ENCODE measurements around the gene ARMC10.
"Not testable (repeated sequence)": the region's sequence is repeated elsewhere in the genome, so short reads cannot be mapped to it uniquely, and the experiment has no call there.

The ARMC10 gene

DNA sequence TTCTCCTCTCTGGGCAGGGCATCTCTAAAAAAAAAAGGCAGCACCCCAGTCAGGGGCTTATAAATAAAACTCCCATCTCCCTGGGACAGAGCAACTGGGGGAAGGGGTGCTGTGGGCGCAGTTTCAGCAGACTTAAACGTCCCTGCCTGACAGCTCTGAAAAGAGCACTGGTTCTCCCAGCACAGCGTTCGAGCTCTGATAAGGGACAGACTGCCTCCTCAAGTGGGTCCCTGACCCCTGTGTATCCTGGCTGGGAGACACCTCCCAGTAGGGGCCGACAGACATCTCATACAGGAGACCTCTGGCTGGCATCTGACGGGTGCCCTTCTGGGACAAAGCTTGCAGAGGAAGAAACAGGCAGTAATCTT is 31.7 kb downstream of the ARMC10 start:
- H3K4me3 ChIP-seq (ENCODE audit: low read length); H3K9me3 ChIP-seq (ENCODE audit: insufficient read depth, low read depth, low read length); H3K4me1 ChIP-seq (ENCODE audit: insufficient read depth, low read length); H3K27ac ChIP-seq (ENCODE audit: low read length); H3K27me3 ChIP-seq (ENCODE audit: insufficient read depth, low read length); H3K9ac ChIP-seq (ENCODE audit: low read depth, low read length): not testable (repeated sequence)
- H3K36me3 ChIP-seq (ENCODE audit: insufficient read depth, low read depth, low read length) = peaks cover 20% of the 10 kb centered on the region

DNA sequence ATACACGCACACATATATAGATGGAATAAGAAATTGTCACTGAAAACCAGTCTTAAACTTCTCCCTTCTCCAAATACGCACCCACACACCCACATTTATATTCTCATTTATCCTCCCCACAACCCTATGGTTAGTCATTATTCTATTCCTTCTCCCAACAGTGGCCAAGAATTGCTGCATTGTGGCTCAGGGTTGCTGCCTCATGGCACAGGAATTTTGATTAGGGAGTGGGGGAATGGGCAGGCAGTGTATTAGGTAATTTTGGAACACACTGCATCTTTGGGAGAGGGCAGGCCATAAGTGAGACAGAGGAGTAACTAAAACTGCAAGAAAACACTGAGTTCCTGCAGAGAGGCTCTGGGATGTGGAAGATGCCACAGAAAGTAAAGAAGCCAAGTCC is 38.2 kb downstream of the ARMC10 start:
- Histone ChIP-seq H3K27ac (ENCODE audit: low read length) (no peak overlapping the region), H3K36me3 (ENCODE audit: insufficient read depth, low read depth, low read length) (peaks cover 9% of the 10 kb centered on the region; the same call in 1 of the 2 replicates), H3K27me3 (ENCODE audit: insufficient read depth, low read length) (no peaks in the 10 kb centered on the region), H3K4me3 (ENCODE audit: low read length) (no peak overlapping the region), H3K4me1 (ENCODE audit: insufficient read depth, low read length) (no peaks in the 10 kb centered on the region), H3K9ac (ENCODE audit: low read depth, low read length) (no peak overlapping the region), H3K9me3 (ENCODE audit: insufficient read depth, low read depth, low read length) (no peaks in the 10 kb centered on the region)

DNA sequence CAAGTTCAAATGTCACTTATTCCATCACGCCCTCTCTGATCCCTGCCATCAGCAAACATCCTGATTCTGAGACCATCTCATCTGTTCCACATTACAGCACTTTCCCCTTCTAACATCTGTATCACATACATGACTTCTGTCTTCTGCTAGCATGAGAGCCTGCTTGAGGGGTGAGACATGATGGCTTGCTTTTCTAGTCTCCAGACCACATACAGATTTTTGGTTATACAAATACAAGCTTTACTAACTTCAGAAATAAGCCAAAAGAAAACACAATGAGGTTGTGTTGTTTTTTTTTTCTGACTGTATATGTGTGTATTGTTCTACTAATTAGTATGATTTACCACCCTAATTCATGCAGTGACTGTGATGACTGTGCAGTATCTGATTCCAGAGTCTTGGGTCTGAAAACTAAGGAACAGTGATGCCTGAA is 39.7 kb downstream of the ARMC10 start:
- Histone ChIP-seq H3K9ac (ENCODE audit: low read depth, low read length) (no peak overlapping the region), H3K4me1 (ENCODE audit: insufficient read depth, low read length) (no peaks in the 10 kb centered on the region), H3K36me3 (ENCODE audit: insufficient read depth, low read depth, low read length) (peaks cover 11% of the 10 kb centered on the region), H3K27me3 (ENCODE audit: insufficient read depth, low read length) (no peaks in the 10 kb centered on the region), H3K27ac (ENCODE audit: low read length) (no peak overlapping the region), H3K4me3 (ENCODE audit: low read length) (no peak overlapping the region), H3K9me3 (ENCODE audit: insufficient read depth, low read depth, low read length) (no peaks in the 10 kb centered on the region)

DNA sequence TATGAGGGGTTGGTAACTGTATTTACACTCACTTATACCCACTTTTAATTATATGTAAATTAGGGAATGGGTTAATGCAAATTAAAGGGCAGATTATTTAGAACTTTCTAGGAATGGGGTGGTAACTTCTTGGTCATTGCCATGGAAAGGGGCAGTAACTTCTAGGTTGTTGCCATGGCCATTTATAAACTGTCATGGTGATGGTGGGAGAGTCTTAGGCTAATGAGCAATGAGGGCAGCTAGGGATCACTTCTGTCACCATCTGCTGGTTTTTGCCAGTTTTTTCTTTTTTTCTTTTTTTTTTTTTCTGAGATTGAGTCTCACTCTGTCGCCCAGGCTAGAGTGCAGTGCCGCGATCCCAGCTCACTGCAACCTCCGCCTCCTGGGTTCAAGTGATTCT is 40.8 kb downstream of the ARMC10 start:
- Histone ChIP-seq H3K27me3 (ENCODE audit: insufficient read depth, low read length) (no peaks in the 10 kb centered on the region), H3K27ac (ENCODE audit: low read length) (no peak overlapping the region), H3K4me3 (ENCODE audit: low read length) (no peak overlapping the region), H3K9ac (ENCODE audit: low read depth, low read length) (no peak overlapping the region), H3K36me3 (ENCODE audit: insufficient read depth, low read depth, low read length) (peaks cover 21% of the 10 kb centered on the region), H3K4me1 (ENCODE audit: insufficient read depth, low read length) (no peaks in the 10 kb centered on the region), H3K9me3 (ENCODE audit: insufficient read depth, low read depth, low read length) (no peaks in the 10 kb centered on the region)

DNA sequence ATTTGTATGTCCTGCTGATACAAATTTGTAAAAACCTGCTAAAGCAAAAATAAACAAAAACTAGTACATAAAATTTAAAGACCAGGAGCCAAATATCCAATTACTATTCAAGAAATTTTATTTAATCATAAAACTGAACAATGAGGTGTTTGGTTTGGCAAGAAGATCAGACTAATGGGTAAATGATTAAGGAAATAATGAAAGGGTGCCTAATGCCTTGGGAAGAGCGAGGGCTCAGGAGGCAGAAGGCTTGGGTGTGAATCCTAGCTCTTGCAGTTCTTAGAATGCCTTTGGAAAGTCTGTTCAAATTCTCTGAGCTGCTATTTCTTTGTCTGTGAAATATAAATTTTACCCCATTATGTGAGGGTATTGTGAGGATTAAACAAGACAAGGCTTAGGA is 41.6 kb downstream of the ARMC10 start:
- H3K36me3 ChIP-seq (ENCODE audit: insufficient read depth, low read depth, low read length) = peaks cover 28% of the 10 kb centered on the region
- no peak overlapping the region for H3K9ac ChIP-seq (ENCODE audit: low read depth, low read length)
- no peak overlapping the region for H3K27ac ChIP-seq (ENCODE audit: low read length)

DNA sequence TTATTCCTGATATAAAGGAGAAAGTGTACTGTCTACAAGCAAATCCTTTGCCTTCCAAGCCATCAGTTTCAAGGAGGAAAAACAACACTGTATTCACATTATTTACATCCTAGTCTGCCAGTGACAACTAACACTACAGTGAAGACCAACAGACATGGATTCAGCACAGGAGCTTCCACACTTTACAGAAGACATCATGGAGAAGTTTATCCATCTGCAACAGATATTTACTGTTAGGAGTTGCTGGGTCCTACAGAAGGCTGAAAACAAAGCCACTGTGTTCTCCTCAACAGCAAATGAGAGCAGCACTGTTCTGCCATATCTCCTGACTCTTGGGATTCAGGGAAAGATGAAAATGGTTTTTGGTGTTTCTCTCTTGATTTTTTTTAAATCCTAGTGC is 42.1 kb downstream of the ARMC10 start:
- no peak overlapping the region for H3K9ac ChIP-seq (ENCODE audit: low read depth, low read length)
- no peak overlapping the region for H3K27ac ChIP-seq (ENCODE audit: low read length)
- no peaks in the 10 kb centered on the region for H3K4me1 ChIP-seq (ENCODE audit: insufficient read depth, low read length)
- H3K27me3 ChIP-seq (ENCODE audit: insufficient read depth, low read length) = no peaks in the 10 kb centered on the region
- peaks cover 33% of the 10 kb centered on the region for H3K36me3 ChIP-seq (ENCODE audit: insufficient read depth, low read depth, low read length)
- H3K9me3 ChIP-seq (ENCODE audit: insufficient read depth, low read depth, low read length) = no peaks in the 10 kb centered on the region
- H3K4me3 ChIP-seq (ENCODE audit: low read length) = no peak overlapping the region

More for the DNA sequence above, 41.6 kb downstream of the ARMC10 start:
- no peaks in the 10 kb centered on the region for H3K4me1 ChIP-seq (ENCODE audit: insufficient read depth, low read length)
- H3K9me3 ChIP-seq (ENCODE audit: insufficient read depth, low read depth, low read length) = no peaks in the 10 kb centered on the region
- H3K4me3 ChIP-seq (ENCODE audit: low read length) = no peak overlapping the region
- no peaks in the 10 kb centered on the region for H3K27me3 ChIP-seq (ENCODE audit: insufficient read depth, low read length)

DNA sequence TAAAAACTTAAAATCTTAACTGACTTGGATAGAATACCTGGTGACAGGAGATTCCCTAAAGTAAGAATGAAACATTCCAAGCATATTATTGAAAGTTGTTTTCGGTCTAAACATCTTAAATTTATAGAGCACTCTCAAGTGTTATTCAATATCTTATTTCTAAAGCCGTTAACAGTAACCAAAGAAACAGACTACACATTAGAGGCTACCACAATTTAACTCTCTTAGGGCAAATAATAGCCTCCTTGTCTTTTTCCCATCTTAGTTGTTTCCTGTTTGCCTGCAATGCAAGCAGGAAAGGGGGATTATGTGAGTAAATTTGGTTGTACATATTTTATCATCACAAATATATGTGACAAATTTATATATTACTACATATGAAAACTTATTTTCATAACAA is 42.5 kb downstream of the ARMC10 start:
- Histone ChIP-seq H3K4me3 (ENCODE audit: low read length) (no peak overlapping the region), H3K4me1 (ENCODE audit: insufficient read depth, low read length) (no peaks in the 10 kb centered on the region), H3K36me3 (ENCODE audit: insufficient read depth, low read depth, low read length) (peaks cover 37% of the 10 kb centered on the region), H3K9me3 (ENCODE audit: insufficient read depth, low read depth, low read length) (no peaks in the 10 kb centered on the region), H3K27me3 (ENCODE audit: insufficient read depth, low read length) (no peaks in the 10 kb centered on the region), H3K9ac (ENCODE audit: low read depth, low read length) (no peak overlapping the region), H3K27ac (ENCODE audit: low read length) (no peak overlapping the region)

DNA sequence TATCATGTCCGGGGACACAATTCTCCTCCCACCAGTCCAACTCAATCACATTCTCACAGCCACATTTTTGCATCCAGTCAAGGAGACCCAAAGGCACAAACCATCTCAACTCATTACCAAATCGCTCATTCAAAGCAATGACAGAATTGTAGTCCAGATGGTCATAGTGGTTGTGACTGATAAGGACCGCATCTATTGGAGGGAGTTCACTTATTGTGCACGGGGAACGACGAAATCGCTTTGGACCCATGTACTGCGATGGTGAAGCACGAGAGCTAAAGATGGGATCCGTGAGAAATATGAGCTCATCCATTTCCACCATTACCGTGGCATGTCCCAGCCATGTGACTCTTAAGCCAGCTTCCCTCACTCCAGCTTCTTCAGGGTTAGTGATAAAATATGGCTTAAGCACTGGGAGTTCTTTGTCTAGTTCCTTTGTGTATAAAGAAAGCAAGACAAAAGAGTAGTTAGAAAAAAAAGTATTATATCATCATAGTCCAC is 44.9 kb downstream of the ARMC10 start:
- Histone ChIP-seq H3K27ac (ENCODE audit: low read length) (no peak overlapping the region), H3K36me3 (ENCODE audit: insufficient read depth, low read depth, low read length) (peaks cover 34% of the 10 kb centered on the region), H3K9ac (ENCODE audit: low read depth, low read length) (no peak overlapping the region), H3K4me3 (ENCODE audit: low read length) (no peak overlapping the region), H3K27me3 (ENCODE audit: insufficient read depth, low read length) (no peaks in the 10 kb centered on the region), H3K9me3 (ENCODE audit: insufficient read depth, low read depth, low read length) (no peaks in the 10 kb centered on the region), H3K4me1 (ENCODE audit: insufficient read depth, low read length) (no peaks in the 10 kb centered on the region)

DNA sequence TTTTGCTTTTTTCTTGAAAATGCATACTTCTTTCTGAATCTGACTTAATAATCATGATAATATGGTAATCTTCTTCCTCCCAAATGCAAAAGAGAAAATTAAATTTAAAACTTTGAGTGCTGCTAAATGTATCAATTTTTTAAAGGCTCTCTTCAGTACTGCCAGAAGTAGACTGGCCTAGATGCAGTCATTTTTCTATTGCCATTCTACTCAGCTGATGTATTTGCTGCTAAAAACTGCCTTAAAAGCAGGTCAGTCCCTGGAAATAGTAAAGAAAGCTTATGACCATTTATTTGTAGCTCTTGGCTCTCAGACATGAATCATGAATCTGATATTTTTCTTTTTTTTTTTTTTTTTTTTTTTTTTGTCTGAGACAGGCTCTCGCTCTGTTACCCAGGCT is 45.4 kb downstream of the ARMC10 start:
- Histone ChIP-seq H3K36me3 (ENCODE audit: insufficient read depth, low read depth, low read length) (peaks cover 39% of the 10 kb centered on the region), H3K9ac (ENCODE audit: low read depth, low read length) (no peak overlapping the region), H3K27ac (ENCODE audit: low read length) (no peak overlapping the region), H3K4me1 (ENCODE audit: insufficient read depth, low read length) (no peaks in the 10 kb centered on the region), H3K9me3 (ENCODE audit: insufficient read depth, low read depth, low read length) (no peaks in the 10 kb centered on the region), H3K4me3 (ENCODE audit: low read length) (no peak overlapping the region), H3K27me3 (ENCODE audit: insufficient read depth, low read length) (no peaks in the 10 kb centered on the region)

DNA sequence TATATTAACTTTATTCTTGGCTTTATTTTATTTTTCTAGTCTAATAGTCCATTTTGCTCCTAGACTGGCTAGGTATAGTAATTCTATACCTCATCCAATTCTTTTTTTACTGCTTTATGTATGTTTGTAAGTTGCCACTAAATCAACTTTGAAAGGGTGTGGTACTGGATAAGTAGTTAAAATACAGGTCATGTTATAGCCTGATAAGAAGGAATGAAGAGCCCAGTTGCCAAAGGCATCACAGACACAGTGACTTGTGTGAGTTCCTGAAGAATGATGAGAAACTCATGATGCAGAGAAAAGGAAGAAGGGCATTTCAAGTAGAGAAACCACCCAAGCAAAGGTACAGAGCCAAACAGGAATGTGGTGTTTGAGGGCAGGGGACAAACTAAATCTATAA is 46.7 kb downstream of the ARMC10 start:
- H3K36me3 ChIP-seq (ENCODE audit: insufficient read depth, low read depth, low read length) = peaks cover 46% of the 10 kb centered on the region

DNA sequence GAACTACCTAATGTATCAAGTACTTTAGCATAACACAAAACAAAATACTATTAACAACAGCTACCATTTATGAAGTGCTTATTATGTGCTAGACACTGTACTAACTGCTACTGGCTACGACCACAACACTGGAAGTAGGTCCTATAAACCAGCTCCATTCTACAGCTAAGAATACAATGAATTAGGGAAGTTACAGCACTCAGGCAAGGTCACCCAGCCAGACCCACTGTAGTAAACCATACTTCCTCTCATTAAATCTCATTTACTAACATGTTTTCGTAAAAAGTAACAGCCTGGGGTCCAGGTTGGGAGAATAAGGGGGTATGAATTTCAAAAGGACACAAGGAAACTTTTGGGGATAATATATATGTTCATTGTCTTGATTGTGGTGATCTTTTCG is 48.6 kb downstream of the ARMC10 start:
- no peak overlapping the region for H3K4me3 ChIP-seq (ENCODE audit: low read length)
- no peaks in the 10 kb centered on the region for H3K27me3 ChIP-seq (ENCODE audit: insufficient read depth, low read length)
- no peaks in the 10 kb centered on the region for H3K4me1 ChIP-seq (ENCODE audit: insufficient read depth, low read length)
- peaks cover 63% of the 10 kb centered on the region for H3K36me3 ChIP-seq (ENCODE audit: insufficient read depth, low read depth, low read length)
- no peaks in the 10 kb centered on the region for H3K9me3 ChIP-seq (ENCODE audit: insufficient read depth, low read depth, low read length)
- H3K27ac ChIP-seq (ENCODE audit: low read length) = no peak overlapping the region
- no peak overlapping the region for H3K9ac ChIP-seq (ENCODE audit: low read depth, low read length)

More for the DNA sequence above, 46.7 kb downstream of the ARMC10 start:
- H3K9ac ChIP-seq (ENCODE audit: low read depth, low read length) = no peak overlapping the region
- no peak overlapping the region for H3K4me3 ChIP-seq (ENCODE audit: low read length)
- no peak overlapping the region for H3K27ac ChIP-seq (ENCODE audit: low read length)
- no peaks in the 10 kb centered on the region for H3K4me1 ChIP-seq (ENCODE audit: insufficient read depth, low read length)
- H3K27me3 ChIP-seq (ENCODE audit: insufficient read depth, low read length) = no peaks in the 10 kb centered on the region
- no peaks in the 10 kb centered on the region for H3K9me3 ChIP-seq (ENCODE audit: insufficient read depth, low read depth, low read length)

DNA sequence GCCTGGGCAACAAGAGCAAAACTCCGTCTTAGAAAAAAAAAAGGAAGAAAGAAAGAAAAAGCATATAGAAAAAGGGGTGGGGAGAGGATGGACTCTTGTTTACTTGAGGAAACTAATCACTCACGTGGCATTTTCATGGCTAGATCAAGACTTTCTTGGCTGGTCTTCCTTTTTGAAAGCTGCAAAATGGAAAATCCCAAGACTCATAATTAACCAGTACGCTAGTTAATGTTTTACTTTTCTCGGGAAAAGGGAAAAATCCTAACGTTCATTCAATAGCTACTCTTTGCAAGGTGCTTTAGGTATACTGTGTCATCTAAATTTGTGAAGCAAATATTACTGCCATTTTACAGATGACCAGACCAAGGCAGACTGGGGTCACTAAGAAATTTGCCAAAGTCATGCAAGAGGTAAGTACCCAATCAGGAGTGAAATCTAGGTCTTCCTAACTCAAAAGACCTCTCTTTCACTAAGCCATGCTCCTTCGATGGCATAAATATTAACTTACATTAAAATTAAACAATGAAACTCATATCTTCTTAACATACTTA is 49.6 kb downstream of the ARMC10 start:
- H3K9me3 ChIP-seq (ENCODE audit: insufficient read depth, low read depth, low read length) = no peaks in the 10 kb centered on the region
- no peak overlapping the region for H3K27ac ChIP-seq (ENCODE audit: low read length)
- H3K9ac ChIP-seq (ENCODE audit: low read depth, low read length) = no peak overlapping the region
- no peaks in the 10 kb centered on the region for H3K4me1 ChIP-seq (ENCODE audit: insufficient read depth, low read length)
- no peaks in the 10 kb centered on the region for H3K27me3 ChIP-seq (ENCODE audit: insufficient read depth, low read length)
- H3K4me3 ChIP-seq (ENCODE audit: low read length) = no peak overlapping the region
- H3K36me3 ChIP-seq (ENCODE audit: insufficient read depth, low read depth, low read length) = peaks cover 62% of the 10 kb centered on the region

All from iPS-20b (cell line).